Stomach (tissue), 4 donors: ENCODE measurements around the gene CPLANE1.

Source experiments
- EP300 ChIP-seq: sonication (generic); formaldehyde crosslinking; IDR thresholded peaks from one replicate; pipeline ENCODE4 v1.6.1; 2017; ENCODE audit warnings: antibody characterized with exemption
- POLR2A ChIP-seq, 4 donors: fragments of 450-650 bp; IDR thresholded peaks; one replicate each; pipeline ENCODE4 v1.6.1; 2016; ENCODE audit warnings: antibody characterized with exemption in 4 of 4, control low read depth in 2 of 4, mild to moderate bottlenecking in 1 of 4, moderate library complexity in 1 of 4
- POLR2AphosphoS5 ChIP-seq, 3 donors: sonication (generic); formaldehyde crosslinking; IDR thresholded peaks; one replicate each; pipeline ENCODE4 v1.6.1; 2016; ENCODE audit warnings: antibody characterized with exemption in 3 of 3
- TF ChIP-seq, protein P1 (sequence below), 7 experiments: fragments of 450-650 bp in 4 of 7; fragments of 200-600 bp in 3 of 7; sonication (generic) in 3 of 7; IDR thresholded peaks; one replicate each; pipeline ENCODE4 v1.5.1; 2016 to 2019; ENCODE audit warnings: antibody characterized with exemption in 7 of 7, control low read depth in 2 of 7, mild to moderate bottlenecking in 1 of 7

DNA sequence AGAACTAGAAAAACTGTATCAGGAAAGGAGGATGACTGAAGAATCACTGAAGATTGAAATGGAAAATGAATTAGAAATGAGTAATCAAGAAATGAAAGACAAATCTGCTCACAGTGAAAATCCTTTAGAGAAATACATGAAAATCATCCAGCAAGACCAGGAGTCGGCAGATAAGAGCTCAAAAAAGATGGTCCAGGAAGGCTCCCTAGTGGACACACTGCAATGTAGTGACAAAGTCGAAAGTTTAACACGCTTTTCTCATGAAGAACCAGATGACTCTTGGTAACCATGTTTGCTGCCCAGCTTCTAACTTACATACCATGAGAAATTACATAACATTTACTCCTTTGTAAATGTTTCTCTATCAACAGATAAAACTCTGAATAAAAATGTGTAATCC lies 37.1 kb downstream of the CPLANE1 start:
- TF ChIP-seq POLR2AphosphoS5 (IDR thresholded peaks at IDR 0.05) (no peak), POLR2A (IDR thresholded peaks at IDR 0.05) (no peak), EP300 (no peak)
- TF ChIP-seq, protein P1, sequence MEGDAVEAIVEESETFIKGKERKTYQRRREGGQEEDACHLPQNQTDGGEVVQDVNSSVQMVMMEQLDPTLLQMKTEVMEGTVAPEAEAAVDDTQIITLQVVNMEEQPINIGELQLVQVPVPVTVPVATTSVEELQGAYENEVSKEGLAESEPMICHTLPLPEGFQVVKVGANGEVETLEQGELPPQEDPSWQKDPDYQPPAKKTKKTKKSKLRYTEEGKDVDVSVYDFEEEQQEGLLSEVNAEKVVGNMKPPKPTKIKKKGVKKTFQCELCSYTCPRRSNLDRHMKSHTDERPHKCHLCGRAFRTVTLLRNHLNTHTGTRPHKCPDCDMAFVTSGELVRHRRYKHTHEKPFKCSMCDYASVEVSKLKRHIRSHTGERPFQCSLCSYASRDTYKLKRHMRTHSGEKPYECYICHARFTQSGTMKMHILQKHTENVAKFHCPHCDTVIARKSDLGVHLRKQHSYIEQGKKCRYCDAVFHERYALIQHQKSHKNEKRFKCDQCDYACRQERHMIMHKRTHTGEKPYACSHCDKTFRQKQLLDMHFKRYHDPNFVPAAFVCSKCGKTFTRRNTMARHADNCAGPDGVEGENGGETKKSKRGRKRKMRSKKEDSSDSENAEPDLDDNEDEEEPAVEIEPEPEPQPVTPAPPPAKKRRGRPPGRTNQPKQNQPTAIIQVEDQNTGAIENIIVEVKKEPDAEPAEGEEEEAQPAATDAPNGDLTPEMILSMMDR (IDR thresholded peaks at IDR 0.05): no peak
